T-helper 1 cell treated with Interleukin-12 subunit alpha and Interleukin-12 subunit beta and Interleukin-4 antibody, amounts not matched to agents 30 μg/mL and 1 μg/mL, for 36 hours (primary cell): ENCODE measurements around the gene POLG.

ENCODE experiments used
- H3K27ac Mint-ChIP-seq: one replicate; pipeline ENCODE4 v1.8.0; 2021; ENCODE audit warnings: mild to moderate bottlenecking, mixed read lengths
- H3K27me3 Mint-ChIP-seq: one replicate; pipeline ENCODE4 v1.8.0; 2021; ENCODE audit warnings: low read depth, mixed read lengths
- H3K36me3 Mint-ChIP-seq: one replicate; pipeline ENCODE4 v1.8.0; 2021; ENCODE audit warnings: low read depth, mixed read lengths
- H3K4me1 Mint-ChIP-seq: one replicate; pipeline ENCODE4 v1.8.0; 2021; ENCODE audit warnings: low read depth, mixed read lengths
- H3K4me3 Mint-ChIP-seq: one replicate; pipeline ENCODE4 v1.8.0; 2021; ENCODE audit warnings: mild to moderate bottlenecking, moderate library complexity, mixed read lengths
- H3K9me3 Mint-ChIP-seq: one replicate; pipeline ENCODE4 v1.8.0; 2021; ENCODE audit warnings: mixed read lengths

POLG gene

GRCh38 chr15:89364341-89364740 is 29.7 kb upstream of the POLG start:
- Mint-ChIP-seq H3K4me3 (no peak overlapping the region), H3K36me3 (no peaks in the 10 kb centered on the region), H3K27me3 (peaks cover 86% of the 10 kb centered on the region), H3K4me1 (peaks cover 4% of the 10 kb centered on the region), H3K27ac (peak overlapping the region; percentile 29), H3K9me3 (no peaks in the 10 kb centered on the region)

GRCh38 chr15:89363770-89364169 is 29.1 kb upstream of the POLG start:
- H3K27ac Mint-ChIP-seq: no peak overlapping the region
- no peak overlapping the region for H3K4me3 Mint-ChIP-seq

GRCh38 chr15:89363133-89363532 is 28.5 kb upstream of the POLG start:
- H3K9me3 Mint-ChIP-seq: no peaks in the 10 kb centered on the region
- H3K27ac Mint-ChIP-seq: no peak overlapping the region
- peaks cover 84% of the 10 kb centered on the region for H3K27me3 Mint-ChIP-seq
- H3K4me1 Mint-ChIP-seq: peaks cover 8% of the 10 kb centered on the region
- no peaks in the 10 kb centered on the region for H3K36me3 Mint-ChIP-seq
- no peak overlapping the region for H3K4me3 Mint-ChIP-seq

More at GRCh38 chr15:89363770-89364169, 29.1 kb upstream of the POLG start:
- no peaks in the 10 kb centered on the region for H3K36me3 Mint-ChIP-seq
- H3K27me3 Mint-ChIP-seq: peaks cover 83% of the 10 kb centered on the region
- H3K9me3 Mint-ChIP-seq: no peaks in the 10 kb centered on the region
- peaks cover 4% of the 10 kb centered on the region for H3K4me1 Mint-ChIP-seq

GRCh38 chr15:89362203-89363101 is 27.8 kb upstream of the POLG start:
- Mint-ChIP-seq H3K36me3 (no peaks in the 10 kb centered on the region), H3K4me3 (no peak overlapping the region)

GRCh38 chr15:89361451-89362202 is 27.0 kb upstream of the POLG start:
- Mint-ChIP-seq H3K27ac (peak overlapping the region; percentile 49), H3K4me1 (peaks cover 6% of the 10 kb centered on the region), H3K9me3 (no peaks in the 10 kb centered on the region)

More at GRCh38 chr15:89362203-89363101, 27.8 kb upstream of the POLG start:
- Mint-ChIP-seq H3K4me1 (peaks cover 8% of the 10 kb centered on the region), H3K27ac (no peak overlapping the region), H3K27me3 (peaks cover 90% of the 10 kb centered on the region), H3K9me3 (no peaks in the 10 kb centered on the region)

GRCh38 chr15:89360294-89360971 is 25.8 kb upstream of the POLG start:
- Mint-ChIP-seq H3K9me3 (no peaks in the 10 kb centered on the region), H3K36me3 (no peaks in the 10 kb centered on the region), H3K27ac (no peak overlapping the region), H3K4me1 (peaks cover 6% of the 10 kb centered on the region), H3K4me3 (peak overlapping the region; percentile 5), H3K27me3 (peaks cover 88% of the 10 kb centered on the region)

More at GRCh38 chr15:89361451-89362202, 27.0 kb upstream of the POLG start:
- no peak overlapping the region for H3K4me3 Mint-ChIP-seq
- H3K36me3 Mint-ChIP-seq: no peaks in the 10 kb centered on the region
- H3K27me3 Mint-ChIP-seq: peaks cover 90% of the 10 kb centered on the region

- Mint-ChIP-seq H3K36me3 (no peaks in the 10 kb centered on the region), H3K4me1 (peaks cover 6% of the 10 kb centered on the region), H3K9me3 (no peaks in the 10 kb centered on the region), H3K4me3 (peak overlapping the region; percentile 48), H3K27me3 (peaks cover 85% of the 10 kb centered on the region), H3K27ac (no peak overlapping the region)
Measured at GRCh38 chr15:89359471-89360293, 25.1 kb upstream of the POLG start.

- peak overlapping the region; percentile 75 for H3K4me3 Mint-ChIP-seq
- H3K27me3 Mint-ChIP-seq: peaks cover 82% of the 10 kb centered on the region
- H3K27ac Mint-ChIP-seq: no peak overlapping the region
- no peaks in the 10 kb centered on the region for H3K9me3 Mint-ChIP-seq
- no peaks in the 10 kb centered on the region for H3K36me3 Mint-ChIP-seq
- peaks cover 6% of the 10 kb centered on the region for H3K4me1 Mint-ChIP-seq
Measured at GRCh38 chr15:89358755-89359439, 24.3 kb upstream of the POLG start.

GRCh38 chr15:89358435-89358754 is 23.8 kb upstream of the POLG start:
- Mint-ChIP-seq H3K4me1 (peaks cover 6% of the 10 kb centered on the region), H3K27ac (no peak overlapping the region), H3K4me3 (peak overlapping the region; percentile 75), H3K36me3 (no peaks in the 10 kb centered on the region), H3K27me3 (peaks cover 80% of the 10 kb centered on the region), H3K9me3 (no peaks in the 10 kb centered on the region)

GRCh38 chr15:89356634-89357298 is 22.1 kb upstream of the POLG start:
- H3K36me3 Mint-ChIP-seq: no peaks in the 10 kb centered on the region
- peaks cover 72% of the 10 kb centered on the region for H3K27me3 Mint-ChIP-seq
- no peaks in the 10 kb centered on the region for H3K9me3 Mint-ChIP-seq
- H3K4me1 Mint-ChIP-seq: peaks cover 6% of the 10 kb centered on the region
- no peak overlapping the region for H3K4me3 Mint-ChIP-seq
- no peak overlapping the region for H3K27ac Mint-ChIP-seq

- Mint-ChIP-seq H3K27me3 (peaks cover 47% of the 10 kb centered on the region), H3K27ac (no peak overlapping the region), H3K9me3 (no peaks in the 10 kb centered on the region), H3K4me3 (no peak overlapping the region), H3K4me1 (peaks cover 4% of the 10 kb centered on the region), H3K36me3 (no peaks in the 10 kb centered on the region)
Measured at GRCh38 chr15:89353991-89354390, 19.4 kb upstream of the POLG start.

GRCh38 chr15:89352476-89352875 is 17.9 kb upstream of the POLG start:
- Mint-ChIP-seq H3K27ac (no peak overlapping the region), H3K4me3 (no peak overlapping the region), H3K27me3 (peaks cover 41% of the 10 kb centered on the region), H3K36me3 (no peaks in the 10 kb centered on the region), H3K4me1 (no peaks in the 10 kb centered on the region), H3K9me3 (no peaks in the 10 kb centered on the region)

GRCh38 chr15:89349206-89349558 is 14.6 kb upstream of the POLG start:
- Mint-ChIP-seq H3K36me3 (no peaks in the 10 kb centered on the region), H3K27ac (no peak overlapping the region), H3K4me1 (no peaks in the 10 kb centered on the region), H3K9me3 (no peaks in the 10 kb centered on the region), H3K4me3 (no peak overlapping the region), H3K27me3 (peaks cover 22% of the 10 kb centered on the region)
